Measurements from ENCODE around the gene RPP25.

The RPP25 gene, protein sequence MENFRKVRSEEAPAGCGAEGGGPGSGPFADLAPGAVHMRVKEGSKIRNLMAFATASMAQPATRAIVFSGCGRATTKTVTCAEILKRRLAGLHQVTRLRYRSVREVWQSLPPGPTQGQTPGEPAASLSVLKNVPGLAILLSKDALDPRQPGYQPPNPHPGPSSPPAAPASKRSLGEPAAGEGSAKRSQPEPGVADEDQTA

GRCh38 chr15:74956648-74957475, at the start of gene RPP25:
RPP25 (minus strand) TSS chr15:74956772; CDS start chr15:74956583, 189 bp downstream.
- peak; percentile 76 for DNase-seq (ENCODE audit: low spot score)

DNA sequence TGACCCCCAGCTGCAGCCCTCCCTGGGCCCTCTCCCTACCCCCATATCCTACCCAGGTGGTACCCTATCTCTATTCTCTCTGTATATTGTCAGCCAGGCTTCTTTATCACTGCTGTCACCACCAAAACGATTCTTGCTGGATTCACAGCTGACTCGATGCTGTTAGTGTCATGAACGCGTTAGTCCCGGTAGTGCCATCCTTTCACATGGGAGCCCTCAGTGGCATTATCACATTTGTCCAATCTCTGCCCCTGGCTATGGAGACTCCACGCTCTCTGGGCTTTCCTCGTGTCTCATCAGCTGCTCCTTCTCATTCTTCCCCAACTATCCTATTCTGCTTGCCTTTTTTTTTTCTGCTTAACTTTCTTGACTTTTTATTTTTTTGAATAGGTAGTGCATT, 45.8 kb upstream of the RPP25 start:
- DNase-seq (ENCODE audit: low spot score) = no peak

DNA sequence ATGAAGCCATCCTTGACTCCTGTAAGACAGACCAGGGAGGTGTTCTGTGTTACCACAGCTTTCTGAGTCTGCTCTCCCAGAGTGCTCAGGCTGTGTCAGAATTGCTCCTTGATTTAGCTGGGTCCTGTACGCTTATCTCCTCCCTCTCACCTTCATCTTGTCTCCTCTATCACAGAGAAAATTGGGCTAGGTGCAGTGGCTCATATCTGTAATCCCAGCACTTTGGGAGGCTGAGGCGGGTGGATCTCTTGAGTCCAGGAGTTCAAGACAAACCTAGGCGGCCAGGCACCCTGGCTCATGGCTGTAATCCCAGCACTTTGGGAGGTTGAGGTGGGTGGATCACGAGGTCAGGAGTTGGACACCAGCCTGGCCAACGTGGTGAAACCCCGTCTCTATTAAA, 44.7 kb upstream of the RPP25 start:
- DNase-seq (ENCODE audit: low spot score) = no peak

DNA sequence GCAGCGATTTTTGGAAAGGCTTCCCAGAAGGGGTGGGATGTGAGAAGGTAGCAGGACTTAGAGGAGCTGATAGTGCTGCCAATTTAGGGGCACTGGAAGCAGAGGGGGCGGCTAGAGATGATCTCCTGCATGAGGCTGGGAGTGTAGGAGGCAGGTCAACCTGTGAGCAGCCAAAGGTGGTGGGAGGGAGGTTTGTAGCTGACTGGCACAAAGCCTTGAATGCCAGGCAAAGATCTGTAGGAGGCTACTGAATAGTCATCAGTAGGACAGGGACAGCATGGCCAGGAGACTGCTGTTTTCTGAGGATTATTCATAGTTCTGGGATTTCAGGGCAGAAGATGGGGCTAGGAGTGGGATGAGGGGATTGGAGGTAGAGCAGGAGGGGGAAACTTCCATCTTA, 41.0 kb upstream of the RPP25 start:
- no peak for DNase-seq (ENCODE audit: low spot score)

DNA sequence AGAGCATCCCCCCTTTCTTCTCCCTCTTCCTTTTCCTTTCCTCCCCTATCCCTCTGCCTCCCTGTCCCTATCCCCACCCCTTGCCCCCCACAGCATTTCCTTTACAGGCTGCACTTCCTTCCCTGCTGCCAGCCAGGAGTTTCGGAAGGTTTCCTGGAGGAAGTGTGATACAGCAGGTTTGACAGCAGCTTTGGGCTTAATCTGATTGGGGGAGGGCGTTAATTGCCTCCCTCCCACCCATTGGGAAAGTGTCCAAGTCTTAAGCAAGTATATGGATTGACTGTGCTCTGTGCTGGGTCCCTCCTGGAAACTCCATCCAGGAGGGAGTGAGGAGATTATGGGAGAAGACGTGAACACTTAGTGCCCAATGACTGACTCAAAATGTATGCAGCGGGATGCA, 40.6 kb upstream of the RPP25 start:
- DNase-seq (ENCODE audit: low spot score) = no peak

DNA sequence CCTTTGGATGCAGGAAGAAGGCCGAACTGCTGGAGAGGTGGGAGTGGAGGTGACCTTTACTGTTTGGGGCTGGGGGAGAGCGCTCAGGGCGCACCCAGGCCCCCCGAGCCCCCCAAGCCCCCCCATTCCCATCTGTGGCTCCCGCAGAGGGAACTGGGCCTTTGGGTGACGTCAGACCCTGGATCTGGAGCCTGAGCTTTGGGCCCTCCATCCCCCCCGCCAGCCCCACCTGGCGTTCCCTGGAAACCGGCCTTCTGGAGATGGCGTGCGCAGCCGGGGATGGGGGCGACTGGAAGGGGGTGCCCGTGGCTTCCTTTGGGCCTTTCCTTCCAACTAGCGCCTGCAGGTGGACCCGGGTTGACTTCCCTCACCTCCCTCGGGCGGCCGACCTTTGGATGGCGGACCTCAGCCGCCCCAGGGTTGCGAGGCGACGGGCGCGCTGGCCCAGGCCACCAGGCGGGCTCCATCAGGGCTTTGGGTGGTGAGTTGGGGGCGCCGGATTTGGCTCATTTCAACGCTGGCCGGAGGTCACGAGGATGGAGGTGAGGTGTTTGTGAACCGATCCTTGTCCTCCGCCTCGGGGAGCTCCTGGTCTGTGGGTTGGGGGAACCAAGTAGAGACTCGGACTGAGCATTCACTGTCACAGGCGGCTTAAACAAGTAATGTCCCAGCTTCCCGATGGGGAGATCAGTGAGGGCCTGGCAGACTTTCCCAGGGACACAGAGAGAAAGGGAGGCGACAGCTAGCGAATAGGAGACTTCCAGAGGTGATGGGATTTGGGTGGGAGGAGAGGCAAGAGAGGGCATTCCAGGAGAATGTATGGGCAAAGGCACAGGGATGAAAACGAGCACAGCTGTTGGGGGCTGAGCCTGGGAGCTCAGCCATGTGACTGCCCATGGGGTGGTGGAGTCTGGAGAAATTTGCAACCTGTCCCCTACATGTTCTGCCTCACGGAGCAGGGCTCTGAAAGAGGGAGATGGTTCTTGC, 39.5 kb upstream of the RPP25 start:
- DNase-seq (ENCODE audit: low spot score) = no peak

- peak; percentile 98 for DNase-seq (ENCODE audit: low spot score)
Measured at GRCh38 chr15:74995182-74995778, 38.7 kb upstream of the RPP25 start, which contains the start of gene SCAMP5. SCAMP5 (plus strand) TSS chr15:74995563; CDS start chr15:75011840, 16,277 bp downstream.

DNA sequence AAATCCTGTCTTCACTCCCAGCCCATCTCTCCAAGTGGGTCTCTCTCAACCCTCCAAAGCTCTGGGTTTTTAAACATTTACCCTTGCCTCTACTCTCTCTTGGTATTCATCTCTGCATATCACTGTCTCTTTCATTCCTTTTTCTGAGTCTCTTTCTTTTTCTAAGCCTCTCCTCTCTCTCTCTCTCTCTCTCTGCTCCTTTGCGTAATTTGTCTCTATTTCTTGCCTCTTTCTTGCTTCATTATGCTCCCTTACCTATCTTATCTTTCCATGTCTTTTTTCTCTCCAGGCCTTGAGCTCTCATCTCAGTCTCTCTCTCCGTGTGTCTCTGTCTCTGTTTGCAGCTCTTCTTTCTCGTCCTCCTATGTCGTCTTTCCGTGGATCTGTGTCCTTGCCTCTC, 38.1 kb upstream of the RPP25 start:
- DNase-seq (ENCODE audit: low spot score) = no peak

DNA sequence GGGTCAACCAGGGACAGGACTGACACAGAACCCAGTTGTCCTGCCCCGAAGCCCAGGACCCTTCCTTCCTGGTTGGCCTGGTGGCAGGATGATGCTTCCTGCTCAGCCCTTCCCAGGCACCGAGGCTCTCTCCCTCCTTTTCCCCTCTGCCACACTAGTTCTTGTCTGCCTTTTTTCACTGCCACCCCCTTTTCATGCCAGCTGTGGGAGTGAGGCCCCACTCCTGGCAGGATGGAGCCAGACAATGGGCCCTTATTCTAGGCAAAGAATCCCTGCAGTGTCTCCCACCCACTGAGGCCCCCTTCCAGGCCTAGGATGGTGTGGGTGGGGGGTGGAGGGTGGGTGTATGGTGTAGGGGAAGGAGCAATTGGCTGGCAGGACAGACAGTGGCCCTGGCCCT, 37.7 kb upstream of the RPP25 start:
- no peak for DNase-seq (ENCODE audit: low spot score)

- no peak for DNase-seq (ENCODE audit: low spot score)
Measured at GRCh38 chr15:74992619-74993018, 36.0 kb upstream of the RPP25 start.

DNA sequence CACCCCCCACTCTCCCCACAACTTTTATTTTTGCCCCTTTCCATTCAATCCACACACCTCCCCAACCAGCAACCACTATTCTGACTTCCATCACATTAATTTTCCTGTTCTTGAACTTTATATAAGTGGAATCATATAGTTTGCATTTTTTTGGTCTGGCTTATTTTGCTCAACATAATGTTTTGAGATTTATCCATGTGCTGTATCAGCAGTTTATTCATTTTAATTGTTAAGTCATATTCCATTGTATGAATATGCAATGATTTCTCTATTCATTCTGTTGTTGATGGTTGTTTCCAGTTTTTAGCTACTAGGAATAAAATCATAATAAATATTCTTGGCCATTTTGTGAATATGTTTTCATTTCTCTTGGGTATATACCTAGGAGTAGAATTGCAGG, 33.0 kb upstream of the RPP25 start:
- DNase-seq (ENCODE audit: low spot score) = no peak

GRCh38 chr15:74988007-74988800, 31.6 kb upstream of the RPP25 start:
- DNase-seq (ENCODE audit: low spot score) = no peak

GRCh38 chr15:74983725-74984231, 27.2 kb upstream of the RPP25 start:
- no peak for DNase-seq (ENCODE audit: low spot score)

- DNase-seq (ENCODE audit: low spot score) = no peak
Measured at GRCh38 chr15:74982183-74982582, 25.6 kb upstream of the RPP25 start.

GRCh38 chr15:74978503-74978902, 21.9 kb upstream of the RPP25 start:
- peak; percentile 35 for DNase-seq (ENCODE audit: low spot score)

DNA sequence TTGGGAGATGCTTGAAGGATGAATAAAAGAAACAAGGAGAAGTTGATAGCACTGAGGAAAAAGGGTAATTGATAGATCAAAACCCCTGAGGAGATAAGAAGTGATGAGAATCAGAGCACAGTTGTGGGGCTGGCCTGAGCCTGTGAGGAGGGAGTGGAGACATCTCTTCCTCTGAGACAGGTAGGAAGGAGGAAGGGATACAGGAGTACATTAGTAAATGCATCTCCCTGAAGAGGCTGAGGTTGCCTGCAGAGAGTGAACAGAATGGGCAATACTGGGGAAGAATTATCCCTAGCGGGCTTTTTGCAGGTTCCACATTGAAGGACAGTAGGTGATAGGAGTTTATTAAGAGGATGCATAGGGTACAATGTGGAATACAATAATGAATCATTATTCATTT, 21.5 kb upstream of the RPP25 start:
- DNase-seq (ENCODE audit: low spot score) = no peak

- DNase-seq (ENCODE audit: low spot score) = no peak
Measured at GRCh38 chr15:74977599-74977998, 21.0 kb upstream of the RPP25 start.

DNA sequence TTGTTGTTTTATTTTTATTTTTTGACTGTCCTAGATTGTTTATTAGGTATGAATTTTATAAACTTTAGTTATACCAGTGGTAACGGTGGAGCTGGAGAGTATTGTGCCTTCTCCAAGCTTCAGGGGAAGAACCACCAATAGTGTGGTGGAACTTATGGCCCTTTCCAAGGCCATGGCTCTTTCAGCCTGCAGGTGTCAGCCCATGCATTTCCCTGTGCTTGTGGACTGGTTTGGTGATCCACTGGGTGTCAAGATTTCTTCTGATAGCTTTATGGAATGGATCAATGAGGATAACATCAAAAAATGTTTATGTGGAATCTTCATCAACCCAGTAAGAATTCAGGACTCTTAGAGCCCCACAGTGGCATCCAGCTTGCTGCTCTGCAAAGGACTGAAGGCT, 19.6 kb upstream of the RPP25 start:
- no peak for DNase-seq (ENCODE audit: low spot score)

DNA sequence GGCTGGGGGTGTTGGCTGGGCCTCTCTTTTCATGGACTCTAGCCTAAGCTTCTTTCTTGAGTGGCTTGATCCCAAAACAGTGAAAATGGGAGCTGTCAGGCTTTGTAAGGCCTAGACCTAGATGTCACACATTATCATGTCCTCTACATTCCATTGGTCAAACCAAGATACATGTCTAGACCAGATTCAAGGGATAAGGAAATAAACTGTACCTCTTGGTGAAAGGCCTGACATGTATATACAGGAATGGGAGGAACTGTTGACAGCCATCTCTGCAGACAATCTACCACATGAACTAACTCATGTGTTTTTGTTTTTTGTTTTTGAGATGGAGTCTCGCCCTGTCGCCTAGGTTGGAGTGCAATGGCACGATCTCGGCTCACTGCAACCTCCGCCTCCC, 11.1 kb upstream of the RPP25 start:
- DNase-seq (ENCODE audit: low spot score) = no peak

DNA sequence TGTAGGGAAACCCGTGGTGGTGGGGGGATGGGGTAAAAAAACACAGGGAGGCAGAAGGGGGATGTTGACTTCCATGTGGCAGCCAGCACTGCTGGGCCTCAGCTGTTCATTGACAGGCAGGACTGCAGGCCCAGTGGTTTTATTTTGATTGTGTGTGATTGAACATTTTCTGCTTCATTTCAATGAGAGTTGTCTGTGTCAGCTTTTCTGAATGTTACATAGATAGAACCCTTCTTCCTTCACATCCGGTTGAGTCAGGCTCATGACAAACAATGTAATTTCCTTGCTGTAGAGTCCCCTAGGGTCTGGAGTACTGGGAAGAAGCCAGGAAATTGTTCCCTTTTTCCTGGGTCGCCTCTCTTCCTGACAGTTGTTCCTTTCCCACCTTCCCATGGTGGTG, 8.2 kb upstream of the RPP25 start:
- DNase-seq (ENCODE audit: low spot score) = peak; percentile 34

DNA sequence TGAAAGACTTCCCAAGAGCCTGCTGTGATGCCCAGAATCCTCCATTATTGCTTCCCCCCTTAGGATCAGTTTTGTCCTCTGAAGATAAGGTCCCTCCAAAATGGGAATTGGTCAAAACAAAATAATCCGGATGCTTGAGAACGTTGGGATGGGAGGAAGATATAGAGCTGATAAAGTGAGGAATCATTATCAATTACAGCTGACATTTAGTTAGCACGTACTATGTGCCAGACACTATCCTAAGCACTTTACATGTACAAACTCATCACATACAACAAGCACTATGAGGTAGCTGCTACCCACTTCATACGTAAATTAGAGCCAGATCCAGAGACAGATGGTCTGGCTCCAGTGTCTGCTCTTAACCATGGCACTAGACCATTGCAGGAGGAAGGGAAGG, 6.6 kb upstream of the RPP25 start:
- no peak for DNase-seq (ENCODE audit: low spot score)

Data from AG08395 (cell line).